GM12801 (cell line): Measurements from ENCODE around the gene MYO1C.

Experiments
- TF ChIP-seq, protein P1 (sequence below): IDR thresholded peaks from one replicate; pipeline ENCODE4 v1.5.1; 2011; ENCODE audit warnings: control low read depth; ENCODE audit not compliant: insufficient read length; ENCODE audit errors: extremely low read depth

Gene MYO1C

DNA sequence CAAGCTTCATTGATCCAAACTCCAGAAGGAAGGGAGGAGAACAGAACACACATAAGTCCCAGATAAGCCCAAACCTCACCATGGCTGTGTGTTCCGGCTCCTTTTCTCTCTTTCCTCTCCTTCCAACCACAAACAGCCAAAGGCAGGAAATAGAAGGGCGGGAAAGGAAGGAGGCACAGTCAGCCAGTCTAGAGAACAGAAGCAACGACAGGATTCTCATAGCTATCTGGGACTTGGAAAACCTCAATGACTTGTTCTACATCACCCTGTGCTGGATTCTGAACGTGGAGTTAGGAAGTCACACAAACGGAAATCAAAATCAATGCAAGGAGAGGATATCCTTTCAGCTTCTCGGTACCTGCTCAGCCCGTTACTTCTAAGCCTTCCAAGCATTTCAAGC is 45.4 kb downstream of the MYO1C start:
- TF ChIP-seq, protein P1, sequence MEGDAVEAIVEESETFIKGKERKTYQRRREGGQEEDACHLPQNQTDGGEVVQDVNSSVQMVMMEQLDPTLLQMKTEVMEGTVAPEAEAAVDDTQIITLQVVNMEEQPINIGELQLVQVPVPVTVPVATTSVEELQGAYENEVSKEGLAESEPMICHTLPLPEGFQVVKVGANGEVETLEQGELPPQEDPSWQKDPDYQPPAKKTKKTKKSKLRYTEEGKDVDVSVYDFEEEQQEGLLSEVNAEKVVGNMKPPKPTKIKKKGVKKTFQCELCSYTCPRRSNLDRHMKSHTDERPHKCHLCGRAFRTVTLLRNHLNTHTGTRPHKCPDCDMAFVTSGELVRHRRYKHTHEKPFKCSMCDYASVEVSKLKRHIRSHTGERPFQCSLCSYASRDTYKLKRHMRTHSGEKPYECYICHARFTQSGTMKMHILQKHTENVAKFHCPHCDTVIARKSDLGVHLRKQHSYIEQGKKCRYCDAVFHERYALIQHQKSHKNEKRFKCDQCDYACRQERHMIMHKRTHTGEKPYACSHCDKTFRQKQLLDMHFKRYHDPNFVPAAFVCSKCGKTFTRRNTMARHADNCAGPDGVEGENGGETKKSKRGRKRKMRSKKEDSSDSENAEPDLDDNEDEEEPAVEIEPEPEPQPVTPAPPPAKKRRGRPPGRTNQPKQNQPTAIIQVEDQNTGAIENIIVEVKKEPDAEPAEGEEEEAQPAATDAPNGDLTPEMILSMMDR: no peak

DNA sequence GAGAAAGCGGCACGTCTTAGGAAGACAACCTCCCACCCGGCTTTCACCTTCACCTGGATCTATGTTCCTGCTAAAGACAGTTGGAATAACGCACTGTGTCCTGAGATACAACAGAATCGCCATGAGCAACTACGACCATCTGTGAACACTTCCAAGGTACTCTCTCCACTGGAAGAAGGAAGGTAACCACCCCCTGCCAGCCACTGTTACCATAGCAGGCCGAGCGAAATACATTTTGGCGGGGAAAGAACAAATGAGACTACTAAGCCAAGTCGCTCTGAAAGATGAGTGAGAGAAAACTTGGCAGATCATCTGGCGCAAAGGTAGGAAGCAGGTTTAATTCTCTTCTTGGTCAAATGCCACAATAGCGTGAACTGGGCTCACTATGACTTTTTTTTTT is 46.3 kb downstream of the MYO1C start:
- TF ChIP-seq, protein P1: no peak

GRCh38 chr17:1442187-1442586 is 50.3 kb downstream of the MYO1C start:
- TF ChIP-seq, protein P1: no peak

DNA sequence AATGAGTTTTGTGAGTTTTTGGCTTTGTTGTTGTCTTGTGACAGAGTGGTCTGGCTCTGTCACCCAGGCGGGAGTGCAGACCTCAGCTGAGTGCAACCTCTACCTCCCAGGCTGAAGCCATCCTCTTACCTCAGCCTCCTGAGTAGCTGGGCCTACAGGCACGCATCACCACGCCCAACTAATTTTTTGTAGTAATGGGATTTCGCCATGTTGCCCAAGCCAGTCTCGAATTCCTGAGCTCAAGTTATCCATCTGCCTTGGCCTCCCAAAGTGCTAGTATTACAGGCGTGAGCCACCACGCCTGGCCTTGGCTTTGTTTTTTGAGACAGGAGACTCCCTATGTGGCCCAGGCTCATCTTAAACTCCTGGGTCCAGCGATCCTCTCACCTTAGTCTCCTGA is 51.6 kb downstream of the MYO1C start:
- TF ChIP-seq, protein P1: no peak

DNA sequence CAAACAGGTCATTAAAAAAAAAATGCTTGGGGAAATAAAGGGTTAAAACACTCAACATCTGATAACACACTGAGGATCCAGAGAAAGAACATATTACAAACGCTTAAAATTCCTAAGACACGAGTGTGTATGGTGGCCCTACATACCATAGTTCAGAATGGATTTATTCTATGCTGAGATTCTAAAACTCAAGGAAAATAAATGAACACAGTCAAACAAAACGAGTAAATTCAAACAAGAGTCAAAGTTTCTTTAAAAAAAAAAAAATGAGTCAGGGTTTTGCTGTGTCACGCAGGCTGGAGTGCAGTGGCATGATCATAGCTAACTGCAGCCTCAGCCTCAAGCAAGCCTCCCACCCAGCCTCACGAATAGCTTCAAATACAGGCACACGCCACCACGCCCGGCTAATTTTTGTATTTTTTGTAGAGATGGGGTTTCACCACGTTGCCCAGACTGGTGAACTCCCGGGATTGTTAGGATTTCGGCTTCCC is 53.8 kb downstream of the MYO1C start:
- TF ChIP-seq, protein P1: no peak

GRCh38 chr17:1435326-1435725 is 57.2 kb downstream of the MYO1C start:
- TF ChIP-seq, protein P1: no peak

DNA sequence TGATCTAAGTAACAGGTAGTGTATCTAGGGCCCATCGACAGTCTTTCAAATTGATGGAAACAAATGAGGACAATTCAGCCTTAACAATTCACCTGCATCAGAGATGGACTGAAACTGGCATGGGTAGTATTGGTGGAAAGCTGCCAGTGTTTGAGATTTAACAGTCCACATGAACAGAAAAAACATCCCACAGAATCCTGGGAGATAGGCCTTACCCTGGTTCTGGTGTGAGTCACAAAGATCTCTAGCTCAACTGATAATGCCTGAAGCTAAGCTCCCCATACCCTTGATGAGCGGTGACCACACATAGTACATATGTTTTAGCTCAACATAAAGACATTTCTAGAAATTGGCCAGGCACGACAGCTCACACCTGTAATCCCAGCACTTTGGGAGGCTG is 58.3 kb downstream of the MYO1C start:
- TF ChIP-seq, protein P1: no peak
